GM19397 (cell line): Measurements from ENCODE around the gene KCNA4.
"Not testable (repeated sequence)": the region's sequence is repeated elsewhere in the genome, so short reads cannot be mapped to it uniquely, and the experiment has no call there.

Source experiments
- ATAC-seq: cut with Tn5 transposase; IDR thresholded peaks from one replicate; pipeline ENCODE4 v1.9.1; 2021; ENCODE audit warnings: mild to moderate bottlenecking, moderate library complexity; ENCODE audit not compliant: unreplicated experiment

The KCNA4 gene

DNA sequence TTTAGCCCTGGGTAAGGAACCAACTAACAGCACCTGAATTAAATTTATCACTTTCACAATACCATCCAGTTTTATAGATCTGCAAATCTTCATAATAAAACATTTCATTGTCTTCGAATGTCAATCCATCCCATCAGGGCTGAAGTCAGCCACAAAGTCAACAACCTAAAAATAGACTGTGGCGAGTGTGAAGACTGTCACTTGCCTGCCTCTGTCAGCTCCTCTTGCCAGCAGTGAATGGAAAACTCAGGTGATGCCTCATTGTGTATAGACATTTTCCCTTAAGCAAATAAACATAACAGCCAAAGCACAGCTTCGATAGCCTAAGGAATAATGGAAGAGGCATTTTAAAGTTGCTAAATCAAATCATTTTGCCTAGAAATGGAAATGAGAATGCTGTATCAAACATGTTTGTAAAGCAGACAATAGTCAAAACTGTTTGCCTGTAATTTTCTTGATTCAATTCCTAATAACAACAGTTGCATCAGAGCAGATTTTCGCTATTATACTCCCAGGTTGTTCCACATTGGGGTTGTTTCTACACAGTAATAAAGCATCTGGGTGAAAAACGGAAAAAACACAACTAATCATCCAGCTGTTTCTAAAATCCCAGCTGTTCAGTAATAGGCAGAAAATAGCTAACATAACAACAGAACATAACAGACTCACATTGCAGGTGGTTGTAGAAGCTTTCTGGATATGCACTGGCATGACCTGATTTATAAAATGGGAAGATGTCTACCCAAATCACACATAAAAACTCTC lies 15.7 kb downstream of the KCNA4 start:
- no peak for ATAC-seq

DNA sequence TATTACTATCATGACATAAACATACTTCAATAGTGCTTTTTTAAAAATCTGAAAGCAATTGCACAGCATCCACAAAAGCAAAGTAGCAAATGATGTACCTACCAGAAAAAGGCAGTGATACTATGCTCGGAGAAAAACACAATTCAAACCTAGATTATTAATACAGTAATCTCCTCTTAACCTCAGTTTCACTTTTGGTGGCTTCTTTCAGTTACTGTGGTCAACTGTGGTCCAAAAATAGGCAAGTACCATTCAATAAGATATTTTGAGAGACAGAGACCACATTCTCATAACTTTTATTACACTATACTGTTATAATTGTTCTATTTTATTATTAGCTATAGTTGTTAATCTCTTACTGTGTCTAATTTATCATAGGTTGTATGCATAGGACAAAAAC lies 20.8 kb downstream of the KCNA4 start:
- ATAC-seq: peak; percentile 55

DNA sequence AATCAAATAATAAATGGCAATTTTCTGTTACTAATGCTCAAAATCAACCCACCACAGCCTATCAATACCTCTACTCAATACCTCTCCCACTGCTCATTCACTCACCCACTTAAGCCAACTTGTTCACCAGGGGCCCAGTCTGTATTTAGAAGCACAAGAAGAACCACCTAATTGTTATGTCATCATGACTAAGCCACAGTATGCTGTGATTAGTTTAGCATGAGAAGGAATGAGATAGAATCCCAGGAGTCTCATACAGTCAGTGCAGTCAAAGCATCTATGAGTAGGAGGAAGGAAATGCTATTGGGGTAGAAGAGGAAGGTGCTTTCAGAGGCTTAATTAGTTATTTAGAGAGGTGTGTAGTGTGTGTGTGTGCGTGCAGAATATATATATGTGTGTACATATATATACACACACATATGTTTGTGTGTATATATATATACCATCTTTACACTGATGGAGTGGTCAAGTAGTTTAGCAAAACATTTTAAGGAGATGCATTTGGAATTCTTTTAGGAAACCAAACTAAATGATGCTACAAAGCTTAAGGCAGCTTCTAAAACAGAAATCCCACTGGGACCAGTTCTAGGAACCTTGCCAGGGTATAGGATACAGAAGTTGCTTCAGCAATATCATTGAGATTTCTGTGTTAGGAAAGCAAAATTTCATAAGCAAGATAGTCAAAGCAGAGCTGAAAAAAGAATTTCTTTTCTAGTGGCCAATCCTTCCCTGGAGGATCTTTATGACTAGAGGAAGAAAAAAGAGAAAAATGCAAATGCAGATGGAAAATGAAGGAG lies 27.5 kb downstream of the KCNA4 start:
- ATAC-seq: no peak

DNA sequence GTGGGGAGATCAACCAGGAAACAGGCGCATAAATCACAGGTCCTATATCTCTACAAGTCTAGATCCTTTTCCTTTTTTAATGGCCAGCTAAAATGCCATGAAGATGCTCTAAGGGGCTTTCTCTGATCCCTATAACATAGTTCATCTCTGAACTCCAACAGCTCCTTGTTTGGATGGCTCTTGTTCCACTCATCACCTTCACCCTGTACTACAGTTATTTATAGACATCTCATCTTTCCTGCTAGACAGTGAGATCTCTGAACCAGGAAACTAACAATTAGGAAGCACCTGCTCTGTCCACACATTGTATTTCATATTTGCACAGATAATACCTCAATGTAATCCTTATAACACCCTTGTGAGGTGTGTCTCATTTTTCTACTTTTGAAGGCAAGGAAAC lies 31.6 kb downstream of the KCNA4 start:
- no peak for ATAC-seq

DNA sequence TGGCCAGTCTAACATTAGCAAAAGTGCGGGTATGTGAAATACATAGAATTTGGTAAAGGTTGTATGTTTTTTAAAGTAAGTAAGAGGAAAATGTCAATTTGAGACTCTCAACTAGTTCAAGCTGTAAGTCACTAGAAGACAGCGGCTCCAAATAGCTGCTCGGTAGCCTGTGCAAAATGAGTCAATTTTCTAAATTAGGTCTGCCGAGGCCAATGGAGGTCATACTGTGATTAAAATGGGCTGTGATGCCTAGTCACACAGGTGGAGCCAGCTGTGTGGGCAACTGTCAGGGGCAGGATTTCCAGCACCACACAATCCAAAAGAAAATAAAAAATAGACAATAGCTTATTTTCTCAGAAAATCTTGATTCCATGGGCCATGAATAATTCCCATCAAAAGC lies 32.3 kb downstream of the KCNA4 start:
- ATAC-seq: no peak

DNA sequence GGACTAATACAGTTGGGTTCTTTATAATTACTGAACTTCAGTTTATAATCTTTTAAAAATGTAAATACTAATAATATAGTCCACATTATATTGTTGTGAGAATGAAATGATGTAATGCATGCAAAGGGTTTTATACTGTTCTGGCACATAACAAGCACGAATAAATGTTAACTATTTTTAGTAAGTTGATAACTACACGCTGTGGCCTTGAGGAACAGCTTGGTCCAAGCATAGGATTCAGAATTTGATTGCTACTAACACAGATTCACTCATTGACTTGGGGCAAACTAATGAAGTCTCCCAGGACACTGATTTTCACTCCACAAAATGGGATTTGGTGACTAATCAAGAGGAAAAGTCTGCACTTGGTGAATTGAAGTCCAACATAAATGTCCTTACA lies 38.3 kb downstream of the KCNA4 start:
- ATAC-seq: no peak

DNA sequence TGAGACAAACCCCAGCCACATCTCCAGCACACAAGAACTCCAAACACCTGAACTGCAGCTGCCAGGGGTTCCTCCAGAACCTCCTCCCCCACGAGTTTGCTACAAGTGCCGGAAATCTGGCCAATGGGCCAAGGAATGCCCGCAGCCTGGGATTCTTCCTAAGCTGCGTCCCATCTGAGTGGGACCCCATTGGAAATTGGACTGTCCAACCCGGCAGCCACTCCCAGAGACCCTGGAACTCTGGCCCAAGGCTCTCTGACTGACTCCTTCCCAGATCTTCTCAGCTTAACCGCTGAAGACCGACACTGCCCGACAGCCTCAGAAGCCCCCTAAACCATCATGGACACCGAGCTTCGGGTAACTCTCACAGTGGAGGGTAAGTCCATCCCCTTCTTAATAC lies 41.2 kb downstream of the KCNA4 start:
- not testable (repeated sequence) for ATAC-seq

DNA sequence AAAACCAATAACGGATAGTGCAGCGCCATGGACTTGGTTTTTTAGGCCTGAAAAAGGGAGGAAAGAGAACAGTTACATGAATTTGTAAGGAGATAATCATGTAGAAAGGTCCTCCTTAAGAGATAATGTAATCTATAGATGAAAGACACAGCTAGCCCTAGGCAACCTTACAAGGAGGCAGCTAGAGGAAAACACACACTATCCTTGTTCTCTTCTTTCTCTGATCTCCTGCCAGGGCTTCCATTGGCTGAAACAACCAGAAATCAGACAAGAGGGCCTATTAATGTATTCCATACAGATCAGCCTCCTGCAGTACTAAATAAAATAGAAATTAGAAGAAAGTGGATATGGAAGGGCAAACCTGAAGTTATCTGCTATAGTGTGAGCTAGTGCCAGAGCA lies 53.0 kb downstream of the KCNA4 start:
- ATAC-seq: no peak

DNA sequence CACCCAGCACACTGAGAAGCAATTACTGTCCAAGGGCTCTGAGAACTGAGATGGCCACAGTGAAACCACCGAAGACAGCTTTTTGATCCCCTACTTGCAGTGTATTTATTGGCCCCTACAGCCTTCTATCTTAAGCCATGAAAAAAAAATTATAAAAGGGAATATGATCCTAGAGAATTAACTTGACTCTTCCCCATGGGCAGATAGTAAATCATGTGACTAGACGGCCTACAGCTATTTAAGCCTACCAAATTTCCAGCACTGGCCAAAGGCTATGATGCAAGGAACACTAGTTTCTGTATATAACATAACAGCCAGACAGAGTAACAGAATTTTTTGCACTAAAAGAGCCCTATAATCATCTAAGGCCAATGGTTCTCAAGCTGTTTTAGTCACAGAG lies 53.8 kb downstream of the KCNA4 start:
- ATAC-seq: no peak

DNA sequence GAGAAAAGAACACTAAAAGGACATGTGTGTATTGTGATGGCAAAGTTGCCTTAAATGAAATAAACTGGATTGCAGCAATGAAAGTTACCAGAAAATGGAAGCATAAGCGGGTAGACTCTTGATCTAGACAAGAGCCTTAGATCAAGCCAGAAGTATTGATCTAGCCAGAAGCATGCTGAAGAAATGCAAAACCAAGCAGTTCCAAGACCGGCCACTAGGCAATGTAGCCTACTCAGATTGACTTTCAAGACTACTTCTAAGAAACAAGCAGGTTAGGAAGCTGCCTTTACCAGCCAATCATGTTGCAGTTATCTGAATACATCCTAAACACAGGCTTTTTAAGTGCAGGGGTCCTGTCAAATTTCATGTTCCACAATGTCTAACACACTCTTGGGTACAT lies 54.6 kb downstream of the KCNA4 start:
- ATAC-seq: peak; percentile 68
